OCI-LY7 (cell line): ENCODE measurements around the gene TMEM72. TPM values are rescaled to one million over a fixed set of nuclear protein-coding genes. Genes with fewer than 3 reads are reported as not detected.

ENCODE experiments used
- BruUV-seq: library from RNA; stranded (reverse); fragments of 400-500 nt; replicated peaks from 2 replicates; lab custom pipeline; 2021; lab: Mats Ljungman, UMichigan
- CTCF ChIA-PET: fragments of 300-600 bp; sonication (Branson Sonifier 250); formaldehyde crosslinking; loops from one replicate; lab custom pipeline; 2022; ENCODE audit warnings: antibody characterized with exemption; ENCODE audit not compliant: unreplicated experiment; lab: Charles Lee
- POLR2A ChIA-PET: fragments of 300-600 bp; sonication (Branson Sonifier 250); formaldehyde crosslinking; loops from one replicate; lab custom pipeline; 2022; ENCODE audit warnings: antibody characterized with exemption; lab: Charles Lee
- DNase-seq: peaks from one replicate; pipeline ENCODE4 v3.0.0-alpha.2; 2015; ENCODE audit warnings: low spot score
- H2AFZ ChIP-seq: fragments of 200-600 bp; sonication (generic), shearing (Covaris generic); 2 replicates; pipeline ENCODE4 v1.6.1; 2014; ENCODE audit warnings: mild to moderate bottlenecking, antibody characterized with exemption, low read length, moderate library complexity
- H3K27ac ChIP-seq: fragments of 200-600 bp; sonication (generic); 2 replicates; pipeline ENCODE4 v1.5.1; 2014; ENCODE audit warnings: mixed run types, low read depth, mild to moderate bottlenecking, moderate library complexity, low read length, inconsistent platforms; ENCODE audit not compliant: poor library complexity, severe bottlenecking
- H3K36me3 ChIP-seq: fragments of 200-600 bp; sonication (generic); 2 replicates; pipeline ENCODE4 v1.6.1; 2014; ENCODE audit warnings: mild to moderate bottlenecking, antibody characterized with exemption, low read length, moderate library complexity, mixed read lengths; ENCODE audit not compliant: insufficient read depth
- H3K4me1 ChIP-seq: fragments of 200-600 bp; sonication (generic); 2 replicates; pipeline ENCODE4 v1.5.1; 2014; ENCODE audit warnings: mild to moderate bottlenecking, low read length; ENCODE audit not compliant: insufficient read depth, poor library complexity, severe bottlenecking
- H3K4me2 ChIP-seq: fragments of 200-600 bp; sonication (generic); 2 replicates; pipeline ENCODE4 v1.6.1; 2014; ENCODE audit warnings: mild to moderate bottlenecking, low read length
- H3K4me3 ChIP-seq: fragments of 200-600 bp; sonication (generic); 2 replicates; pipeline ENCODE4 v1.5.1; 2014; ENCODE audit warnings: mild to moderate bottlenecking, low read depth, low read length; ENCODE audit not compliant: poor library complexity, severe bottlenecking
- H3K79me2 ChIP-seq: fragments of 200-600 bp; sonication (generic); 2 replicates; pipeline ENCODE4 v1.6.1; 2016; ENCODE audit warnings: low read depth, mild to moderate bottlenecking, low read length, moderate library complexity, mixed read lengths; ENCODE audit not compliant: insufficient read depth
- H3K9me2 ChIP-seq: fragments of 200-600 bp; sonication (generic); 2 replicates; pipeline ENCODE4 v1.6.1; 2016; ENCODE audit warnings: mild to moderate bottlenecking, low read length, mixed read lengths; ENCODE audit not compliant: insufficient read depth
- H3K9me3 ChIP-seq: fragments of 200-600 bp; sonication (generic); 2 replicates; pipeline ENCODE4 v1.6.1; 2014; ENCODE audit warnings: mild to moderate bottlenecking, mixed run types, low read length, mixed read lengths
- H4K20me1 ChIP-seq: fragments of 200-600 bp; sonication (generic); 2 replicates; pipeline ENCODE4 v1.6.1; 2014; ENCODE audit warnings: mild to moderate bottlenecking, antibody characterized with exemption, low read length, moderate library complexity, mixed read lengths; ENCODE audit not compliant: insufficient read depth
- EZH2phosphoT487 ChIP-seq: fragments of 200-600 bp; sonication (generic); IDR thresholded peaks from 2 replicates; pipeline ENCODE4 v1.6.1; 2018; ENCODE audit warnings: low read depth, borderline replicate concordance, mild to moderate bottlenecking, mixed run types, antibody characterized with exemption, low read length, moderate library complexity, mixed read lengths
- intact Hi-C: fragments of 100-400 bp; cut with micrococcal nuclease; formaldehyde crosslinking; loops from one replicate; pipeline ENCODE4 v1.10.0; 2022; ENCODE audit not compliant: unreplicated experiment
- total RNA-seq, 2 experiments: library from RNA; depleted of rRNA in 1 of 2; stranded (reverse); fragments of >200 nt in 1 of 2; shearing (Covaris generic) in 1 of 2; gene quantifications; 2 replicates each; pipeline ENCODE4 v1.2.3, GENCODE V29; 2014 to 2022
- TF ChIP-seq, protein P1 (sequence below): fragments of 200-600 bp; sonication (generic); conservative IDR thresholded peaks from 2 replicates; pipeline ENCODE4 v1.5.1; 2014; ENCODE audit warnings: mild to moderate bottlenecking, antibody characterized with exemption, low read length, moderate library complexity, mixed read lengths

The TMEM72 gene
- total RNA-seq, 2 experiments from 2014 or later = not detected

DNA sequence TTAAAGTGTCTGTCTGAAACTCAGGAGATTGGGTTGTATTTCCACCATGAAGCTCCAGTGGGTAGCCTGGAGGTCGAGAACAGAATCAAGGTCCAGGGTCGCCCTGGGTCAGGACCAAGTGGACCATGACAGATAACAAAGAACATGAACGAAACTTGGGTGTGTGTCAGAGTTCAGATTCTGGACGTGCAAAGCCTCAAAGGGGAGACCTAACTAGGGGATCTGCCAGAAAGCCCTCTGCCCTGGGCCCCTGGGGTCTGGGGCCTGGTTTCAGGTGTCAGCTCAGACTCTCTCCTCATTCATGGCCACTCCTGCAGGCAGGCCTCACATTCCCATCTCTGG, 50.1 kb downstream of the TMEM72 start:
- no peaks in the 10 kb centered on the region for H3K9me3 ChIP-seq
- H3K4me3 ChIP-seq = peak overlapping the region; percentile 26
- no peaks in the 10 kb centered on the region for H3K9me2 ChIP-seq
- BruUV-seq = no TSS peak
- H3K27ac ChIP-seq = peak overlapping the region; percentile 13
- POLR2A ChIA-PET = interaction anchor here (1.0 kb wide), 1 partner anchor 13 kb away, joined by 3 read pairs; no protein-coding TSS in a partner anchor
- intact Hi-C loops = no loop called here
- no peaks in the 10 kb centered on the region for H3K79me2 ChIP-seq
- TF ChIP-seq, protein P1, sequence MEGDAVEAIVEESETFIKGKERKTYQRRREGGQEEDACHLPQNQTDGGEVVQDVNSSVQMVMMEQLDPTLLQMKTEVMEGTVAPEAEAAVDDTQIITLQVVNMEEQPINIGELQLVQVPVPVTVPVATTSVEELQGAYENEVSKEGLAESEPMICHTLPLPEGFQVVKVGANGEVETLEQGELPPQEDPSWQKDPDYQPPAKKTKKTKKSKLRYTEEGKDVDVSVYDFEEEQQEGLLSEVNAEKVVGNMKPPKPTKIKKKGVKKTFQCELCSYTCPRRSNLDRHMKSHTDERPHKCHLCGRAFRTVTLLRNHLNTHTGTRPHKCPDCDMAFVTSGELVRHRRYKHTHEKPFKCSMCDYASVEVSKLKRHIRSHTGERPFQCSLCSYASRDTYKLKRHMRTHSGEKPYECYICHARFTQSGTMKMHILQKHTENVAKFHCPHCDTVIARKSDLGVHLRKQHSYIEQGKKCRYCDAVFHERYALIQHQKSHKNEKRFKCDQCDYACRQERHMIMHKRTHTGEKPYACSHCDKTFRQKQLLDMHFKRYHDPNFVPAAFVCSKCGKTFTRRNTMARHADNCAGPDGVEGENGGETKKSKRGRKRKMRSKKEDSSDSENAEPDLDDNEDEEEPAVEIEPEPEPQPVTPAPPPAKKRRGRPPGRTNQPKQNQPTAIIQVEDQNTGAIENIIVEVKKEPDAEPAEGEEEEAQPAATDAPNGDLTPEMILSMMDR = no peak
- TF ChIP-seq EZH2phosphoT487 = no peak
- peak overlapping the region; percentile 66 for H2AFZ ChIP-seq
- peaks cover 63% of the 10 kb centered on the region for H3K4me1 ChIP-seq
- no peaks in the 10 kb centered on the region for H4K20me1 ChIP-seq
- H3K4me2 ChIP-seq = peak overlapping the region; percentile 86
- no peak for DNase-seq
- CTCF ChIA-PET = no interaction called here
- no peaks in the 10 kb centered on the region for H3K36me3 ChIP-seq

DNA sequence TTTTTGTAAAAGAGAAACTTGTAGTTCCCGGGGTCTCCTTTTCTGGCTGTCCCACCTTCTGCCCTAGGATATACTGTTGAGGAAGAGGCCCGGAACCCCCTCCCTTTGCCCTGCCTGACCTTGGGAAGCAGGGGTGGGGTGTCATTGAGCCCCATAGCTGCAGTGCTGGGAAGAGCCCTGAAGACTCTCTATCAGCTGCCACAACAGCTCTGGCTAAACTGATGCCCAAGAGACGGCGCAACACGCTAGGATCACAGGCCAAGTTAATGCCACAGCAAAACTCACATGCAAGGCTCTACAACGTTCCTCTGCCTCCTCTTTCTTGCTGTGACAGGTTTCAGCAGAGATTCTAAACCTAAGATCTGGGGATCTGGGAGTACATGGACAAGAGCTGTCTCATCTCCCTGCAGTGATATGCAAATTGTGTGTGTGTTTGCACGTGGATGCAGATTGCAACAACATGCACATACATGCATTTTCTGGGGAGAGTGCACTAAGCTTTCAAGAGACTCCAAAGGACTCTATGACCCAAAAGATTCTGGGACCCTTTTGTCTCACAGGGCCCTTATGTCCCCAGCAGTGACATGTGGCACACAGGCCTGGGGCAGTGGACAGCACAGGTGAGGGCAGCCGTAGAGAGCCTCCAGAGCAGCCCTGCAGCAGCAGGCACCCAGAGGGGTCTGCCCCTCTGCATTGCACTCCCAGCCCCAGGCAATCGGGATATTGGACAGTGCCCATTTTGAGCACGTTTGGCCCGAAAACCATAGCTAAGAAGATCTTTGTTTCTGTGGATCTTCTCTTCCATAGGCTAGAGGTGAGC, 51.0 kb downstream of the TMEM72 start:
- TF ChIP-seq, protein P1 = no peak
- no peak for TF ChIP-seq EZH2phosphoT487
- no peak overlapping the region for H3K27ac ChIP-seq
- H3K36me3 ChIP-seq = no peaks in the 10 kb centered on the region
- no peak overlapping the region for H2AFZ ChIP-seq
- no peaks in the 10 kb centered on the region for H3K9me2 ChIP-seq
- intact Hi-C loops = no loop called here
- H3K4me1 ChIP-seq = peaks cover 72% of the 10 kb centered on the region
- H3K4me3 ChIP-seq = no peak overlapping the region
- DNase-seq = no peak
- ChIA-PET POLR2A (interaction anchor here (0.7 kb wide), 2 partner anchors 8 to 10 kb away, joined by 3 read pairs; no protein-coding TSS in a partner anchor), CTCF (interaction anchor here (0.5 kb wide), 1 partner anchor 390 kb away, joined by 3 read pairs; no protein-coding TSS in a partner anchor)
- no peaks in the 10 kb centered on the region for H3K79me2 ChIP-seq
- H3K9me3 ChIP-seq = no peaks in the 10 kb centered on the region
- no peak overlapping the region for H3K4me2 ChIP-seq
- BruUV-seq = no TSS peak
- no peaks in the 10 kb centered on the region for H4K20me1 ChIP-seq
